Astrocyte (in vitro differentiated cells and primary cell): ENCODE measurements around the gene ZBTB44. TPM values are rescaled to one million over a fixed set of nuclear protein-coding genes. Genes with fewer than 3 reads are reported as not detected.
"Not testable (repeated sequence)": the region's sequence is repeated elsewhere in the genome, so short reads cannot be mapped to it uniquely, and the experiment has no call there.

Experiments
- DNase-seq: peaks from one replicate; pipeline ENCODE4 v3.0.0-alpha.2; 2010; ENCODE audit warnings: low read depth
- FAIRE-seq: peaks from 2 replicates; lab custom pipeline; 2011; peaks lifted over from hg19 to GRCh38; lab: Jason Lieb, UNC
- H2AFZ ChIP-seq: 2 replicates; pipeline ENCODE4 v1.6.0; 2012; ENCODE audit warnings: low read depth, low read length, inconsistent platforms
- H3K27ac ChIP-seq: 2 replicates; pipeline ENCODE4 v1.5.1; 2011; ENCODE audit warnings: low read depth, low read length, inconsistent platforms
- H3K27me3 ChIP-seq: 2 replicates; pipeline ENCODE4 v1.6.0; 2011; ENCODE audit warnings: low read length, inconsistent platforms; ENCODE audit not compliant: insufficient read depth
- H3K36me3 ChIP-seq: 2 replicates; pipeline ENCODE4 v1.5.1; 2011; ENCODE audit warnings: low read length, inconsistent platforms; ENCODE audit not compliant: insufficient read depth
- H3K4me1 ChIP-seq: 2 replicates; pipeline ENCODE4 v1.5.1; 2011; ENCODE audit warnings: low read length, inconsistent platforms; ENCODE audit not compliant: insufficient read depth
- H3K4me2 ChIP-seq: 2 replicates; pipeline ENCODE4 v1.6.0; 2012; ENCODE audit warnings: low read length, inconsistent platforms
- H3K4me3 ChIP-seq: 2 replicates; pipeline ENCODE4 v1.5.1; 2011; ENCODE audit warnings: low read depth, mild to moderate bottlenecking, low read length, inconsistent platforms; ENCODE audit not compliant: insufficient read depth
- H3K79me2 ChIP-seq: 2 replicates; pipeline ENCODE4 v1.6.0; 2012; ENCODE audit warnings: mild to moderate bottlenecking, low read length, inconsistent platforms; ENCODE audit not compliant: insufficient read depth
- H3K9ac ChIP-seq: 2 replicates; pipeline ENCODE4 v1.6.0; 2012; ENCODE audit warnings: mild to moderate bottlenecking, low read length, inconsistent platforms
- H3K9me3 ChIP-seq: 2 replicates; pipeline ENCODE4 v1.5.1; 2012; ENCODE audit warnings: low read depth, mild to moderate bottlenecking, low read length, inconsistent platforms; ENCODE audit not compliant: insufficient read depth
- H4K20me1 ChIP-seq: 2 replicates; pipeline ENCODE4 v1.6.0; 2012; ENCODE audit warnings: low read length, inconsistent platforms; ENCODE audit not compliant: insufficient read depth
- H3K27ac Mint-ChIP-seq: one replicate; pipeline ENCODE4 v1.8.0; 2021; ENCODE audit warnings: mild to moderate bottlenecking, mixed read lengths; ENCODE audit not compliant: unreplicated experiment
- H3K27me3 Mint-ChIP-seq: one replicate; pipeline ENCODE4 v1.8.0; 2021; ENCODE audit warnings: low read depth, mixed read lengths; ENCODE audit not compliant: unreplicated experiment
- H3K36me3 Mint-ChIP-seq: one replicate; pipeline ENCODE4 v1.8.0; 2021; ENCODE audit warnings: low read depth, mixed read lengths; ENCODE audit not compliant: unreplicated experiment
- H3K4me1 Mint-ChIP-seq: one replicate; pipeline ENCODE4 v1.8.0; 2021; ENCODE audit warnings: low read depth, mixed read lengths; ENCODE audit not compliant: unreplicated experiment
- H3K4me3 Mint-ChIP-seq: one replicate; pipeline ENCODE4 v1.8.0; 2021; ENCODE audit warnings: mild to moderate bottlenecking, moderate library complexity, mixed read lengths; ENCODE audit not compliant: unreplicated experiment
- H3K9me3 Mint-ChIP-seq: one replicate; pipeline ENCODE4 v1.8.0; 2021; ENCODE audit warnings: mild to moderate bottlenecking, mixed read lengths; ENCODE audit not compliant: unreplicated experiment
- EZH2 ChIP-seq: IDR thresholded peaks from 2 replicates; pipeline ENCODE4 v1.6.1; 2012; ENCODE audit warnings: mild to moderate bottlenecking, low read length, inconsistent platforms; ENCODE audit not compliant: insufficient read depth
- total RNA-seq: library from RNA; stranded (reverse); gene quantifications from 2 replicates; pipeline ENCODE4 v1.2.1, GENCODE V29; 2021
- TF ChIP-seq, protein P1 (sequence below): IDR thresholded peaks from 2 replicates; pipeline ENCODE4 v1.5.1; 2011; ENCODE audit warnings: low read depth, mild to moderate bottlenecking, inconsistent platforms, low read length, moderate library complexity; ENCODE audit not compliant: insufficient read depth

ZBTB44 gene
- total RNA-seq, 1 donor from 2014 or later = 25.3 TPM

- no peak for FAIRE-seq
- no peaks in the 10 kb centered on the region for H3K4me1 Mint-ChIP-seq
- H3K27me3 Mint-ChIP-seq = no peaks in the 10 kb centered on the region
- no peaks in the 10 kb centered on the region for H3K79me2 ChIP-seq
- H3K9me3 Mint-ChIP-seq = peaks cover 4% of the 10 kb centered on the region
- no peak overlapping the region for H3K9ac ChIP-seq
- H2AFZ ChIP-seq = no peak overlapping the region
- H3K36me3 ChIP-seq = no peaks in the 10 kb centered on the region
- H3K36me3 Mint-ChIP-seq = peaks cover 19% of the 10 kb centered on the region
- no peak for TF ChIP-seq EZH2
- TF ChIP-seq, protein P1, sequence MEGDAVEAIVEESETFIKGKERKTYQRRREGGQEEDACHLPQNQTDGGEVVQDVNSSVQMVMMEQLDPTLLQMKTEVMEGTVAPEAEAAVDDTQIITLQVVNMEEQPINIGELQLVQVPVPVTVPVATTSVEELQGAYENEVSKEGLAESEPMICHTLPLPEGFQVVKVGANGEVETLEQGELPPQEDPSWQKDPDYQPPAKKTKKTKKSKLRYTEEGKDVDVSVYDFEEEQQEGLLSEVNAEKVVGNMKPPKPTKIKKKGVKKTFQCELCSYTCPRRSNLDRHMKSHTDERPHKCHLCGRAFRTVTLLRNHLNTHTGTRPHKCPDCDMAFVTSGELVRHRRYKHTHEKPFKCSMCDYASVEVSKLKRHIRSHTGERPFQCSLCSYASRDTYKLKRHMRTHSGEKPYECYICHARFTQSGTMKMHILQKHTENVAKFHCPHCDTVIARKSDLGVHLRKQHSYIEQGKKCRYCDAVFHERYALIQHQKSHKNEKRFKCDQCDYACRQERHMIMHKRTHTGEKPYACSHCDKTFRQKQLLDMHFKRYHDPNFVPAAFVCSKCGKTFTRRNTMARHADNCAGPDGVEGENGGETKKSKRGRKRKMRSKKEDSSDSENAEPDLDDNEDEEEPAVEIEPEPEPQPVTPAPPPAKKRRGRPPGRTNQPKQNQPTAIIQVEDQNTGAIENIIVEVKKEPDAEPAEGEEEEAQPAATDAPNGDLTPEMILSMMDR = no peak
- no peaks in the 10 kb centered on the region for H4K20me1 ChIP-seq
- H3K4me1 ChIP-seq = no peaks in the 10 kb centered on the region
- no peak for DNase-seq
- no peak overlapping the region for H3K27ac ChIP-seq
- no peak overlapping the region for H3K27ac Mint-ChIP-seq
- no peaks in the 10 kb centered on the region for H3K9me3 ChIP-seq
- no peaks in the 10 kb centered on the region for H3K27me3 ChIP-seq
- no peak overlapping the region for H3K4me2 ChIP-seq
- H3K4me3 ChIP-seq = no peak overlapping the region
- no peak overlapping the region for H3K4me3 Mint-ChIP-seq
Measured at GRCh38 chr11:130260080-130260627, 54.6 kb downstream of the ZBTB44 start.

DNA sequence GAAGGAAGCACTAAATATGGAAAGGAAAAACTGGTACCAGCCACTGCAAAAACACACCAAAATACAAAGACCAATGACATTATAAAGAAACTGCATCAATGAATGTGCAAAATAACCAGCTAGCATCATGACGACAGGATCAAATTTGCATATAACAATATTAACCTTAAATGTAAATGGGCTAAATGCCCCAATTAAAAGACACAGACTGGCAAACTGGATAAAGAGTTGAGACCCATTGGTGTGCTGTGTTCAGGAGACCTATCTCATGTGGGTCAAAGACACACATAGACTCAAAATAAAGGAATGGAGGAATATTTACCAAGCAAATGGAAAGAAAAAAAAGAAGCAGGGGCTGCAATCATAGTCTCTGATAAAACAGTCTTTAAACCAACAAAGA, 63.0 kb downstream of the ZBTB44 start:
- H3K4me3 Mint-ChIP-seq, H3K4me1 Mint-ChIP-seq, H3K36me3 Mint-ChIP-seq, H2AFZ ChIP-seq, DNase-seq, H3K4me3 ChIP-seq, H3K36me3 ChIP-seq, H3K27ac Mint-ChIP-seq, H3K9me3 Mint-ChIP-seq, H3K27ac ChIP-seq, H3K27me3 Mint-ChIP-seq, H3K79me2 ChIP-seq, H3K4me2 ChIP-seq, FAIRE-seq, H3K4me1 ChIP-seq, H3K27me3 ChIP-seq, H3K9me3 ChIP-seq, H3K9ac ChIP-seq: not testable (repeated sequence)
- peaks cover 10% of the 10 kb centered on the region for H4K20me1 ChIP-seq

- H4K20me1 ChIP-seq = peaks cover 10% of the 10 kb centered on the region
- not testable (repeated sequence) for H2AFZ ChIP-seq, H3K4me1 ChIP-seq, H3K4me3 Mint-ChIP-seq, H3K4me1 Mint-ChIP-seq, H3K4me3 ChIP-seq, H3K27me3 Mint-ChIP-seq, DNase-seq, H3K27ac Mint-ChIP-seq, H3K4me2 ChIP-seq, H3K79me2 ChIP-seq, H3K27ac ChIP-seq, H3K9me3 ChIP-seq, H3K27me3 ChIP-seq, H3K36me3 ChIP-seq, H3K9ac ChIP-seq, H3K36me3 Mint-ChIP-seq, FAIRE-seq, H3K9me3 Mint-ChIP-seq
Measured at GRCh38 chr11:130249929-130250328, 64.8 kb downstream of the ZBTB44 start.
